ENCODE measurements around the gene RAP1GDS1. TPM values are rescaled to one million over a fixed set of nuclear protein-coding genes. Genes with fewer than 3 reads are reported as not detected.
"Not testable (repeated sequence)": the region's sequence is repeated elsewhere in the genome, so short reads cannot be mapped to it uniquely, and the experiment has no call there.

Gene RAP1GDS1
- polyA plus RNA-seq, 1 donor: 21.9 TPM

DNA sequence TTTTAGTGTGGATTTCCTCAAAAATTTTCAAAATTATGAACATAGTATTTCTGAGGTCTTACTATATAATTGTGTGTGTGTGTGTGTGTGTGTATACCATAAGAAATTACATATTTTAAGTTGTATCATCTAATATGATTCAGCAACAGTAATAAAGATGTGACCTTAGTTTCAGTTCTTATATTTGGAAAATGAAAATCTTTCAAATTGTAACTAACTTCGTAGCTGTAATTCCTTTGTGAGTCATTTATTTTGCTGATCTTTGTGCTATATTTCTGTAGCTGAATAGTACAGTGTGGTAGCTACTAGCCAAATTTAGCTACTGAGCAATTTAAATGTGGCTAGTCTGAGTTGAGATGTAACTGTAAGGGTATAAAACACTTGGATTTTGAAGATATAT, 116.4 kb downstream of the RAP1GDS1 start:
- H3K4me3 ChIP-seq (ENCODE audit: low read length): no peak overlapping the region

DNA sequence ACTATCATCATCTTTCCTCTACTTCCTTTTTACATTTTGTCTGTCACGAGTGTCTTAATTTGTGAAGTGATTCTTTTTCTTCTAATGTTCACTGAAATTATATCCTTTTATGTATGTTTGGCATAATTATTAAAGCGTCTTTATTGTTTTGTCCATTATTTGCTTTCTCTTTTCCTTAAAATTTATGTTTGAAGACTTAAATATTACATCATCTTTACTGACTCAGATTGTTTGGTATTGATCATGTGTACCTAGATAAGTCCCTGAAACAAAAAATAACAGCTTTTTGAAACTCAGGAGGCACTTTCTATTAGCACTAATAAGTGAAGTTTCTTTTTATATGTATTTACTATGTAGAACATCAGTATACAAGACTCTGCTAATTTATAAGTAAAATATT, 120.1 kb downstream of the RAP1GDS1 start:
- Histone ChIP-seq H3K27me3 (ENCODE audit: control insufficient read depth, insufficient read depth, low read length) (no peaks in the 10 kb centered on the region), H3K27ac (ENCODE audit: low read length) (no peak overlapping the region), H3K36me3 (ENCODE audit: control insufficient read depth, insufficient read depth, low read length) (no peaks in the 10 kb centered on the region), H3K4me3 (ENCODE audit: low read length) (no peak overlapping the region), H3K4me1 (ENCODE audit: control insufficient read depth, insufficient read depth, low read length) (no peaks in the 10 kb centered on the region), H3K9me3 (ENCODE audit: control insufficient read depth, low read depth, low read length) (no peaks in the 10 kb centered on the region)
- 92% methylated on average over 2 of the region's 2 CpGs for WGBS (ENCODE audit: insufficient coverage, low lambda C conversion rate)
- no peak for DNase-seq

More for the DNA sequence above, 116.4 kb downstream of the RAP1GDS1 start:
- Histone ChIP-seq H3K27me3 (ENCODE audit: control insufficient read depth, insufficient read depth, low read length) (no peaks in the 10 kb centered on the region), H3K9me3 (ENCODE audit: control insufficient read depth, low read depth, low read length) (no peaks in the 10 kb centered on the region), H3K4me1 (ENCODE audit: control insufficient read depth, insufficient read depth, low read length) (no peaks in the 10 kb centered on the region), H3K36me3 (ENCODE audit: control insufficient read depth, insufficient read depth, low read length) (no peaks in the 10 kb centered on the region), H3K27ac (ENCODE audit: low read length) (no peak overlapping the region)
- no CpG with 5 or more reads among the region's 1 CpG for WGBS (ENCODE audit: insufficient coverage, low lambda C conversion rate)
- DNase-seq: no peak

GRCh38 chr4:98383431-98384106, 122.4 kb downstream of the RAP1GDS1 start:
- no peaks in the 10 kb centered on the region for H3K27me3 ChIP-seq (ENCODE audit: control insufficient read depth, insufficient read depth, low read length)
- no peak overlapping the region for H3K27ac ChIP-seq (ENCODE audit: low read length)
- no peak for DNase-seq
- no peaks in the 10 kb centered on the region for H3K9me3 ChIP-seq (ENCODE audit: control insufficient read depth, low read depth, low read length)
- no peaks in the 10 kb centered on the region for H3K4me1 ChIP-seq (ENCODE audit: control insufficient read depth, insufficient read depth, low read length)
- no peak overlapping the region for H3K4me3 ChIP-seq (ENCODE audit: low read length)
- H3K36me3 ChIP-seq (ENCODE audit: control insufficient read depth, insufficient read depth, low read length): no peaks in the 10 kb centered on the region
- 60% methylated on average over 1 of the region's 3 CpGs for WGBS (ENCODE audit: insufficient coverage, low lambda C conversion rate)

DNA sequence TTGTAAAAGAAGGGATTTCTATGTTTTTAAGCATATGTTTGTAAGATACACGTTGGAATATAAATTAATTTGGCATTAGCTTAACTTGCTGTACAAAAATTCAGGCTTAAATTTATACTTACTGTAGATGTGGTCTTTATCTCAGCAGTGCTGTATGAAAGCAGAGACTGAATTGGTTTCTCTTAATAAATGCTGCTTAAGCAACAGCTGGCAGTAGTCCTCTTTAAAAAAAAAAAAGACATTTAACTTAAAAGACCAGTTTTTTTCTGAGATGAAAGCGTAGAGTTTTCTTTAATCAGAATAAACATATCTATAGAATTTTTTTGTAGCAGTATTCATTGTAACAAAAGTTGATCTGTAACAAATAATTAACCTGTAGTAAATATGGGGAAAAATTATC, 124.6 kb downstream of the RAP1GDS1 start:
- H3K36me3 ChIP-seq (ENCODE audit: control insufficient read depth, insufficient read depth, low read length): no peaks in the 10 kb centered on the region
- no peak overlapping the region for H3K27ac ChIP-seq (ENCODE audit: low read length)
- H3K9me3 ChIP-seq (ENCODE audit: control insufficient read depth, low read depth, low read length): no peaks in the 10 kb centered on the region
- DNase-seq: no peak
- H3K4me1 ChIP-seq (ENCODE audit: control insufficient read depth, insufficient read depth, low read length): no peaks in the 10 kb centered on the region
- no peak overlapping the region for H3K4me3 ChIP-seq (ENCODE audit: low read length)
- H3K27me3 ChIP-seq (ENCODE audit: control insufficient read depth, insufficient read depth, low read length): no peaks in the 10 kb centered on the region
- 67% methylated on average over 1 of the region's 2 CpGs for WGBS (ENCODE audit: insufficient coverage, low lambda C conversion rate)

DNA sequence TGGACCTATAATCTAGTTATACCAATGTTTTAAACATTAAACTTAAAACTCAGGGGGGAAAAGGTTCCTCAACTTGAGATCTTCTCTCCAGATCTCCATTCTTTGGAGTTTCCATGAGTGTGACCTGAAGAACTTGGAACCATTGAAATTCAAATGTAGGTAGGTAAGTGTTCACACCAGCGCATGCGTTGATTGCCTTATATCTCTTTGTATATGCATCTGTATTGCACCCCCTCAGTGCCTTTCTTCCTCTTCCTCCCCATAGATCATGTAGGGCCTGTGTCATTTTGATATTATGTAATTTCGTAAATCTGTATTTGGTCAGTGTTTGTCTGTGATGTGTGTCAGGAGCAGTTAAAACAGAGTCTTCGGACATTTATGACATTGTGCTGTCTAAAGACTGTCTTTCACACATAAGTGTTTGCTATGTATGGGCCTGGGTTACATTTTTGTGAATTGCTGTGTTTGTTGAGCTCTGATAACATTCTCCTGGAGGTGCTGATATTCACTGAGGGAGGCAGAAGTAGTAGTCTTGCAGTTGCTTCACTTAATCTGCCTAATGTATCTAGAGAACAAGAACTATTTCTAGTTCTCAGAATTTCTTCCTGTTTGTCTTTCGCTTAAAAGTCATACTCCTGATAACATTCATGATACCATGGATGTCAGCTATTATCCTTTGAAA, 126.3 kb downstream of the RAP1GDS1 start:
- WGBS (ENCODE audit: insufficient coverage, low lambda C conversion rate): no CpG with 5 or more reads among the region's 5 CpGs
- DNase-seq: no peak
- Histone ChIP-seq H3K4me1 (ENCODE audit: control insufficient read depth, insufficient read depth, low read length) (no peaks in the 10 kb centered on the region), H3K4me3 (ENCODE audit: low read length) (no peak overlapping the region), H3K9me3 (ENCODE audit: control insufficient read depth, low read depth, low read length) (no peaks in the 10 kb centered on the region), H3K36me3 (ENCODE audit: control insufficient read depth, insufficient read depth, low read length) (no peaks in the 10 kb centered on the region), H3K27ac (ENCODE audit: low read length) (no peak overlapping the region), H3K27me3 (ENCODE audit: control insufficient read depth, insufficient read depth, low read length) (no peaks in the 10 kb centered on the region)

- Histone ChIP-seq H3K27me3 (ENCODE audit: control insufficient read depth, insufficient read depth, low read length) (no peaks in the 10 kb centered on the region), H3K36me3 (ENCODE audit: control insufficient read depth, insufficient read depth, low read length) (no peaks in the 10 kb centered on the region), H3K4me3 (ENCODE audit: low read length) (no peak overlapping the region), H3K9me3 (ENCODE audit: control insufficient read depth, low read depth, low read length) (no peaks in the 10 kb centered on the region), H3K4me1 (ENCODE audit: control insufficient read depth, insufficient read depth, low read length) (no peaks in the 10 kb centered on the region), H3K27ac (ENCODE audit: low read length) (no peak overlapping the region)
- no CpG with 5 or more reads among the region's 1 CpG for WGBS (ENCODE audit: insufficient coverage, low lambda C conversion rate)
- no peak for DNase-seq
These were observed 132.9 kb downstream of the RAP1GDS1 start for GRCh38 chr4:98394134-98394533.

DNA sequence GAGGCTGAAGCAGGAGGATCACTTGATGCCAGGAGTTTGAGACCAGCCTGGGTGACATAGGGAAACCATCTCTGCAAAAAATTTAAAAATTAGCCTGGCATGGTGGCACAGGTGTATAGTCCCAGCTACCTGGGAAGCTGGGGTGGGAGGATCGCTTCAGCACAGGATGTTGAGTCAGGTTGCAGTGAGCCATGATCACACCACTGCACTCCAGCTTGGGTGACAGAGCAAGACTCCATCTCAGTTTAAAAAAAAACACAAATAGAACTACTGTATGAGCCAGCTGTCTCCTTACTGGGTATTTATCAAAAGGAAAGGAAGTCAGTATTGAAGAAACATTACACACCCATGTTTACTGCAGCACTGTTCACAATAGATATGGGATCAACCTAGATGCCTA, 138.7 kb downstream of the RAP1GDS1 start:
- Histone ChIP-seq H3K36me3 (ENCODE audit: control insufficient read depth, insufficient read depth, low read length) (no peaks in the 10 kb centered on the region), H3K4me1 (ENCODE audit: control insufficient read depth, insufficient read depth, low read length) (no peaks in the 10 kb centered on the region), H3K9me3 (ENCODE audit: control insufficient read depth, low read depth, low read length) (no peaks in the 10 kb centered on the region), H3K27me3 (ENCODE audit: control insufficient read depth, insufficient read depth, low read length) (no peaks in the 10 kb centered on the region), H3K27ac (ENCODE audit: low read length) (no peak overlapping the region), H3K4me3 (ENCODE audit: low read length) (no peak overlapping the region)
- no CpG with 5 or more reads among the region's 1 CpG for WGBS (ENCODE audit: insufficient coverage, low lambda C conversion rate)
- DNase-seq: no peak

GRCh38 chr4:98406819-98407218, 145.6 kb downstream of the RAP1GDS1 start:
- WGBS (ENCODE audit: insufficient coverage, low lambda C conversion rate): 93% methylated on average over 2 of the region's 2 CpGs
- H3K4me1 ChIP-seq (ENCODE audit: control insufficient read depth, insufficient read depth, low read length): no peaks in the 10 kb centered on the region
- no peak overlapping the region for H3K27ac ChIP-seq (ENCODE audit: low read length)
- no peaks in the 10 kb centered on the region for H3K36me3 ChIP-seq (ENCODE audit: control insufficient read depth, insufficient read depth, low read length)
- no peak for DNase-seq
- H3K27me3 ChIP-seq (ENCODE audit: control insufficient read depth, insufficient read depth, low read length): no peaks in the 10 kb centered on the region
- no peak overlapping the region for H3K4me3 ChIP-seq (ENCODE audit: low read length)
- H3K9me3 ChIP-seq (ENCODE audit: control insufficient read depth, low read depth, low read length): no peaks in the 10 kb centered on the region

DNA sequence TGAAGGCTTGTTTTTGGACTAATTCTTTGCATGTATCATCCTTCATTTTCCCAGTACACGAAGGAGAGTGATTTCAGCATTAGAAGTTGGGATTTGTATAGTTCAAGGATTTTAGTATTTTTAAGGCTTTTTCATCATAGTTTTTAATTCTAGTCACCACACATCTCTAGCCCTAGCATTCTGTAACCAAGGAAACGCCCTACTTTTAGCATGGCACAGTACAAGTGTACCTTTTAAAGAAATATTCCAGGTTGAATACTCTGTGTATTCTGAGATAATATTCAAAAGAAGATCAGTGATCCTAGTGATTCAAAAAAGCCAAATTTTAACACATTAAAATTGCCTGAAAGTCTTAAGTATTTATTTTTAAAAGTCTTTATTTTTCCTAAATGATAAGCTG, 150.5 kb downstream of the RAP1GDS1 start:
- no peaks in the 10 kb centered on the region for H3K36me3 ChIP-seq (ENCODE audit: control insufficient read depth, insufficient read depth, low read length)
- no peak overlapping the region for H3K4me3 ChIP-seq (ENCODE audit: low read length)
- H3K4me1 ChIP-seq (ENCODE audit: control insufficient read depth, insufficient read depth, low read length): no peaks in the 10 kb centered on the region
- no CpG with 5 or more reads among the region's 2 CpGs for WGBS (ENCODE audit: insufficient coverage, low lambda C conversion rate)
- peaks cover 9% of the 10 kb centered on the region for H3K9me3 ChIP-seq (ENCODE audit: control insufficient read depth, low read depth, low read length)
- H3K27ac ChIP-seq (ENCODE audit: low read length): no peak overlapping the region
- DNase-seq: no peak
- no peaks in the 10 kb centered on the region for H3K27me3 ChIP-seq (ENCODE audit: control insufficient read depth, insufficient read depth, low read length)

DNA sequence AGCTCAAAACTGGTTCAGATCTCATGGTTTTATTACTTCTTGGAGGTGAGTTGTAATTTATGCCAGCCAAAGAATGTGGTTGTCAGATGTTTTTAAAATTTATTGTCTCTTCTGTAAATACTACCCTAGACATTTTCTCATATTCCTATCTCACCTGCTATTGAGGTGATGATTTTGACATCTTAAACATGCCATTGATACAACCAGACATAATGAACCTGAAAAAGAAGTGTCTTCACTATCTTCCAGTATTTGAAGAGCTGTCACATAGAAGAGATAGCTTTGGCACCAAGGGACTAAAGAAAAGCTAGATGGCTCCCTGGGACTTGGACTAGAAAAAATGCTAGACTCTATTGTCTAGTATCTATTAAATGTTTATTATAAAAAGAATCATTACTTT, 155.7 kb downstream of the RAP1GDS1 start:
- Histone ChIP-seq H3K4me1 (ENCODE audit: control insufficient read depth, insufficient read depth, low read length) (no peaks in the 10 kb centered on the region), H3K36me3 (ENCODE audit: control insufficient read depth, insufficient read depth, low read length) (peaks cover 10% of the 10 kb centered on the region), H3K4me3 (ENCODE audit: low read length) (no peak overlapping the region), H3K27ac (ENCODE audit: low read length) (no peak overlapping the region), H3K9me3 (ENCODE audit: control insufficient read depth, low read depth, low read length) (peaks cover 9% of the 10 kb centered on the region), H3K27me3 (ENCODE audit: control insufficient read depth, insufficient read depth, low read length) (no peaks in the 10 kb centered on the region)
- no peak for DNase-seq

DNA sequence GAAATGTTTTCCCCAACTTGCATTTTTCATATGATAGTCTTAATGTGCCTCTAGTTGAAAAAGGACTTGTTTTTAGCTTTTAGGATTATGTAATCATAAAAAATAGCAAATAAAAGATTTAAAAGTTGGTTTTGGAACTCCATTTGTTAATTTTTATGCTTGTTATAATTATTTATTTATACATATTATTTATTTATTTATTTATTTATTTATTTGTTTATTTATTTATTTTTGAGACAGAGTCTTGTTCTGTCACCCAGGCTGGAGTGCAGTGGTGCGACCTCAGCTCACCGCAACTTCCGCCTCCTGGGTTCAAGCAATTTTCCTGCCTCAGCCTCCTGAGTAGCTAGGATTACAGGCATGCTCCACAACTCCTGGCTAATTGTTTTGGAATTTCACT, 159.0 kb downstream of the RAP1GDS1 start:
- H3K27ac ChIP-seq (ENCODE audit: low read length); H3K27me3 ChIP-seq (ENCODE audit: control insufficient read depth, insufficient read depth, low read length); H3K9me3 ChIP-seq (ENCODE audit: control insufficient read depth, low read depth, low read length); DNase-seq; H3K4me3 ChIP-seq (ENCODE audit: low read length); H3K4me1 ChIP-seq (ENCODE audit: control insufficient read depth, insufficient read depth, low read length): not testable (repeated sequence)
- H3K36me3 ChIP-seq (ENCODE audit: control insufficient read depth, insufficient read depth, low read length): peaks cover 15% of the 10 kb centered on the region
- WGBS (ENCODE audit: insufficient coverage, low lambda C conversion rate): no CpG with 5 or more reads among the region's 3 CpGs

All from large intestine (tissue), 3 donors.